NOMO-1 (cell line): ENCODE results near the gene DAB2IP.

Source experiments
- DNase-seq, 2 experiments: peaks; one replicate each; lab custom pipeline; 2025; ENCODE audit not compliant: unreplicated experiment in 2 of 2; lab: John Stamatoyannopoulos, UW

Gene DAB2IP

GRCh38 chr9:121625590-121625989 is 25.8 kb upstream of the DAB2IP start:
- no peak for DNase-seq

- DNase-seq: no peak
These were observed 25.4 kb upstream of the DAB2IP start for GRCh38 chr9:121626012-121626411.

GRCh38 chr9:121627427-121627826 is 24.0 kb upstream of the DAB2IP start:
- DNase-seq: no peak

GRCh38 chr9:121628401-121628800 is 23.0 kb upstream of the DAB2IP start:
- DNase-seq: no peak

- DNase-seq: no peak
These were observed 20.3 kb upstream of the DAB2IP start for GRCh38 chr9:121631115-121631514.

GRCh38 chr9:121631978-121632418 is 19.4 kb upstream of the DAB2IP start:
- DNase-seq: no peak

- no peak for DNase-seq
These were observed 18.2 kb upstream of the DAB2IP start for GRCh38 chr9:121633119-121633714.

GRCh38 chr9:121633736-121634135 is 17.7 kb upstream of the DAB2IP start:
- no peak for DNase-seq

GRCh38 chr9:121634329-121635261 is 16.8 kb upstream of the DAB2IP start:
- DNase-seq: peak; percentile 20 to 38

GRCh38 chr9:121635300-121635876 is 16.0 kb upstream of the DAB2IP start:
- no peak for DNase-seq

- no peak for DNase-seq
These were observed 15.0 kb upstream of the DAB2IP start for GRCh38 chr9:121636341-121636865.

- DNase-seq: no peak
These were observed 14.3 kb upstream of the DAB2IP start for GRCh38 chr9:121636978-121637712.

- no peak for DNase-seq
These were observed 13.7 kb upstream of the DAB2IP start for GRCh38 chr9:121637713-121638220.

GRCh38 chr9:121638399-121638798 is 13.0 kb upstream of the DAB2IP start:
- no peak for DNase-seq

GRCh38 chr9:121638901-121639592 is 12.4 kb upstream of the DAB2IP start:
- no peak for DNase-seq

GRCh38 chr9:121639619-121640018 is 11.8 kb upstream of the DAB2IP start:
- DNase-seq: no peak

- DNase-seq: peak; percentile 19 to 24
These were observed 11.4 kb upstream of the DAB2IP start for GRCh38 chr9:121640076-121640475.

GRCh38 chr9:121640491-121641223 is 10.8 kb upstream of the DAB2IP start:
- no peak for DNase-seq

GRCh38 chr9:121641224-121641611 is 10.2 kb upstream of the DAB2IP start:
- no peak for DNase-seq
